DOHH2 (cell line): ENCODE measurements around the gene CTRB2.

Source experiments
- H3F3A ChIP-seq: fragments of 200-600 bp; sonication (generic), shearing (Covaris generic); 2 replicates; pipeline ENCODE4 v1.6.0; 2016; ENCODE audit warnings: antibody characterized with exemption, mild to moderate bottlenecking; ENCODE audit not compliant: control insufficient read depth, insufficient read depth
- H3K27ac ChIP-seq: fragments of 200-600 bp; sonication (generic); 2 replicates; pipeline ENCODE4 v1.5.1; 2014; ENCODE audit warnings: low read depth, mild to moderate bottlenecking, low read length, moderate library complexity
- H3K27me3 ChIP-seq: fragments of 200-600 bp; sonication (generic); 2 replicates; pipeline ENCODE4 v1.6.1; 2014; ENCODE audit warnings: mild to moderate bottlenecking, low read length, mixed read lengths; ENCODE audit not compliant: control insufficient read depth
- H3K36me3 ChIP-seq: fragments of 200-600 bp; sonication (generic); 2 replicates; pipeline ENCODE4 v1.6.1; 2014; ENCODE audit warnings: mild to moderate bottlenecking, low read length, moderate library complexity, mixed read lengths; ENCODE audit not compliant: control insufficient read depth
- H3K4me1 ChIP-seq: fragments of 200-600 bp; sonication (generic); 2 replicates; pipeline ENCODE4 v1.6.1; 2014; ENCODE audit warnings: mild to moderate bottlenecking, low read length, mixed read lengths; ENCODE audit not compliant: control insufficient read depth
- H3K4me2 ChIP-seq: fragments of 200-600 bp; sonication (generic); 2 replicates; pipeline ENCODE4 v1.6.0; 2014; ENCODE audit warnings: mild to moderate bottlenecking, low read length, moderate library complexity
- H3K4me3 ChIP-seq: fragments of 200-600 bp; sonication (generic); 2 replicates; pipeline ENCODE4 v1.5.1; 2014; ENCODE audit warnings: mild to moderate bottlenecking, low read length, mixed read lengths
- H3K79me2 ChIP-seq: fragments of 200-600 bp; sonication (generic); 2 replicates; pipeline ENCODE4 v1.6.1; 2014; ENCODE audit warnings: mild to moderate bottlenecking, low read length, mixed read lengths; ENCODE audit not compliant: control insufficient read depth
- H3K9me2 ChIP-seq: fragments of 200-600 bp; sonication (generic); replicated peaks from 2 replicates; pipeline ENCODE4 v1.6.1; 2014; ENCODE audit warnings: mild to moderate bottlenecking, low read length, mixed read lengths; ENCODE audit not compliant: control insufficient read depth
- H3K9me3 ChIP-seq: fragments of 200-600 bp; sonication (generic); 2 replicates; pipeline ENCODE4 v1.6.1; 2014; ENCODE audit warnings: antibody characterized with exemption, low read length, mixed read lengths; ENCODE audit not compliant: control insufficient read depth, insufficient read depth
- H4K20me1 ChIP-seq: fragments of 200-600 bp; sonication (generic); 2 replicates; pipeline ENCODE4 v1.6.0; 2014; ENCODE audit warnings: low read depth, mild to moderate bottlenecking, antibody characterized with exemption, low read length, moderate library complexity; ENCODE audit not compliant: control insufficient read depth, insufficient read depth
- CTCF ChIP-seq: fragments of 200-600 bp; sonication (generic); IDR thresholded peaks from one replicate; pipeline ENCODE4 v1.5.1; 2014; ENCODE audit warnings: antibody characterized with exemption, mild to moderate bottlenecking, low read depth, low read length; ENCODE audit not compliant: poor library complexity, severe bottlenecking
- EZH2phosphoT487 ChIP-seq: fragments of 200-600 bp; sonication (generic); IDR thresholded peaks from 2 replicates; pipeline ENCODE4 v1.6.1; 2017; ENCODE audit warnings: borderline replicate concordance, mild to moderate bottlenecking, antibody characterized with exemption, low read length, moderate library complexity, mixed read lengths

CTRB2 gene

GRCh38 chr16:75176926-75177325, 30.0 kb downstream of the CTRB2 start:
- H3K27me3 ChIP-seq: no peaks in the 10 kb centered on the region
- no peaks in the 10 kb centered on the region for H3K79me2 ChIP-seq
- peaks cover 5% of the 10 kb centered on the region; the same call in 1 of the 2 replicates for H3K9me3 ChIP-seq
- H3K4me3 ChIP-seq: no peak overlapping the region
- H3K27ac ChIP-seq: no peak overlapping the region
- no peaks in the 10 kb centered on the region for H3K4me1 ChIP-seq
- H3K36me3 ChIP-seq: no peaks in the 10 kb centered on the region; the same call in 1 of the 2 replicates
- no peak overlapping the region for H3K4me2 ChIP-seq
- H3K9me2 ChIP-seq: no peaks in the 10 kb centered on the region
- H3F3A ChIP-seq: no peaks in the 10 kb centered on the region
- no peaks in the 10 kb centered on the region for H4K20me1 ChIP-seq
- TF ChIP-seq EZH2phosphoT487 (no peak), CTCF (no peak)

GRCh38 chr16:75175074-75175473, 31.9 kb downstream of the CTRB2 start:
- Histone ChIP-seq H3K79me2 (no peaks in the 10 kb centered on the region), H3K4me2 (no peak overlapping the region), H3K9me3 (peaks cover 13% of the 10 kb centered on the region), H3F3A (no peaks in the 10 kb centered on the region), H3K36me3 (peaks cover 16% of the 10 kb centered on the region), H3K4me1 (no peaks in the 10 kb centered on the region), H3K9me2 (no peaks in the 10 kb centered on the region), H3K27ac (no peak overlapping the region), H3K4me3 (no peak overlapping the region), H4K20me1 (no peaks in the 10 kb centered on the region), H3K27me3 (no peaks in the 10 kb centered on the region)
- no peak for TF ChIP-seq CTCF
- no peak for TF ChIP-seq EZH2phosphoT487

- Histone ChIP-seq H3F3A (no peaks in the 10 kb centered on the region), H3K79me2 (no peaks in the 10 kb centered on the region), H3K4me1 (no peaks in the 10 kb centered on the region), H3K27ac (no peak overlapping the region), H3K4me3 (no peak overlapping the region), H3K9me2 (no peaks in the 10 kb centered on the region), H3K36me3 (peaks cover 41% of the 10 kb centered on the region), H3K27me3 (no peaks in the 10 kb centered on the region), H3K4me2 (no peak overlapping the region), H4K20me1 (no peaks in the 10 kb centered on the region), H3K9me3 (peaks cover 33% of the 10 kb centered on the region)
- TF ChIP-seq CTCF (no peak), EZH2phosphoT487 (no peak)
These were observed 34.4 kb downstream of the CTRB2 start for GRCh38 chr16:75172578-75172977.
